HG03135 (cell line): ENCODE measurements around the gene PROKR1.

Experiments used
- ATAC-seq: cut with Tn5 transposase; IDR thresholded peaks from one replicate; pipeline ENCODE4 v1.9.1; 2021; ENCODE audit warnings: mild to moderate bottlenecking, moderate library complexity; ENCODE audit not compliant: unreplicated experiment

The PROKR1 gene

DNA sequence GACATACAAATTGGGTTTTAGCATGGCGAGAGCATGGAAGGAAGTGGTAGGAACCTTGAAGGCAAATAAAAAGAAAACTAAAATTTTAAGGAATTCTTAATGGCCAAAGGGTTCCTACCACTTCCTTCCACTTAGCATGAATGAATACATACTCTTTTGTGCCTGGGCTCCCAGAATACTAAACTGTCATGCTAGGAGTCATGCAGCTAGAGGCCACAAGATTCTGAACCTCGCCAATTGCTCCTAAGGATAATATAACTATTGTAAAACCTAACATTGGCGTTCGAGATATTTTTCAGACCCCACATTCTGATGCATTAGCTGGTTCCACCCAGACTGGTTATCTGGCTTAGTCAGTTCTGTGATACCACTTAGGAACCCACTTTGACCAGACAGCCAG is 52.6 kb downstream of the PROKR1 start:
- no peak for ATAC-seq

DNA sequence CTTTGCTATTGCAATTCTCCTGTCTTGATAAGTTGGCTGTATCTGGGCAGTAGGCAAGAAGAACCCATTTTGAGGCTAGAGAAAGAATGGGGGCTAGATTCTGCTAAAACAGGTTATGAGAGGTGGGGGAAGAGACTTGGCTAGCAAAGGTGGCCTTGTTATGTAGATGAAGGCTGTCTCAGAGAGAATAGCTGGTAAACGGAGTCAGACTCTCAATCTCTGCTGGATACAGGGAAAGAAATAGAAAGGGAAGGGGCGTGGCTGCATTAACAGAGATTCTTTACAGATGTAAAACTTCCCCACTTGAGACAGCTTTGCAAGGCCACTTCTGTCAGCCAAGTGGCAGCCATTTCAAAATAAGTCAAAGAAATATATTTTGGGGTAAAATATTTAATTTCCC is 53.2 kb downstream of the PROKR1 start:
- no peak for ATAC-seq

DNA sequence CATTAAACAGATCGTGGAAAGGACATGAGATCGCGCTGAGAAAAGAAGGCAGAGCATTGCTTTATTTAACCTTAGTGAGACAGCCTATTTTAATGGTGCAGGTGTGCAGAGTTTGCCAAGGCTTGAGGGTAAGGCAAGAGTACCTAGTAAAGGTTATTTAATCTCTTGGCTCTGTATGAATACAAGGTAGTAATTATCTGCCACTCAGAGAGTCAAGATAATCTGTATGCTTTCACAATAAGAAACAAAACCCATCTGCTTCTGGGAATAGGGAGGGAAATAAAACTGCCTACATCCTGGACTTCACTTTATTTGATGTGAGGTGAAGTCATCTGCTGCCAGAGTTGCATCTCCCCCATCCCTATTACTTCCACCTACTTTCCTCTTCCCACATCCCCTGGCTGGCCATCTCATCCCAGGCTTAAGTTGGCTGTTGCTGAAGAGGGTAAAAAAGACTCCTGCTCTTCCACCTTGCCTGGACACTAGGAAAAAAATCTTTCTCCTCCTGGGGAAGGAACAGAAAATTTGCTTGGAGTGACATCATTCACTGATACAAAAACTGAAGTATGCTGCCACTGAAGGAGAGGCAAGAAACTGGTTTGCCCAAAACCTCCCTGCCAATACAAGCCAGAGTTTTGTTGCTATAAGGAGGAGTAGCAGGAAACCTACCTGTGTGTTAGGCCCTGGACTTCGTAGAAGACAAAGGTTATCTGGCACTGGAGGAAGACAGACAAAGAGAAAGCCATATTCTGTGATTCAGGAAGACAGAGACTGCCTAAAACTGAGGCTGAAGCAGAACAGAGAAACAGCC is 55.4 kb downstream of the PROKR1 start:
- ATAC-seq, result no peak

DNA sequence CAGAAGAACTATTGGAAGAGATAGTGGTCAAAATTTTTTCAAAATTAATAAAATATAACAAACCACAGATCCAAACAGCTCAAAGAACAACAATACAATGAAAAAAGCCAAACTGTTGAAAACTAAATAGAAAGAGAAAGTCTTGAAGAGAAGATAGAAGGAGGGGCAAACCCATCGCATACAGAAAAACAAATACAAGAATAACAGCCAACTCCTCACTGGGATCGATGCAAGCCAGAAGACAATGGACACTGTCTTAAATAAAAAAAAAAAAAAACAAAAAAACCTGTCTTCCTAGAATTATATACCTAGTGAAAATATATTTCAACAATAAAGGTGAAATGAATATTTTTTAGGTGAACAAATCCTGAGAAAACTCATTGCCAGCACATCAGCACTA is 57.2 kb downstream of the PROKR1 start:
- no peak for ATAC-seq

DNA sequence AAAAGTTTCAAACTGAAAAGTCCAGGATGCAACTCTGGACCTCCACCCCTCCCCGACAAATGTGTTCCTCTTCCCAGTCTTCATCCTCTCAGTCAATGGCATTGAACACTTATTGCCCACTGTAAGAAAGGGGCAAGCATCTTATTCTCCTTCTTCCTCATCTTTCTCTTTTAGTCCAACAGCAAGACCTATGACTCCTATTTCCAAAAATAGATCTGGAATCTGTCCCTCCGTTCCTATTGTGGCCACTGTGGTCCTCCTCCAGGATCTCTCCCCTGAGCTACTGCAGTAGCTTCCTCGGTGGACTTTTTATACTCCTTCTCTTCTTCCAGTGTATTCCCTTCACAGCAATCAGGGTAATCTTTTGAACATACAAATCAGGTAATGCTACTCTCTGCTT is 63.3 kb downstream of the PROKR1 start:
- ATAC-seq, result no peak
